H9 (cell line): ENCODE measurements around the gene HP1BP3. TPM values are rescaled to one million over a fixed set of nuclear protein-coding genes. Genes with fewer than 3 reads are reported as not detected.

Experiments used
- DNase-seq: peaks from one replicate; pipeline ENCODE4 v3.0.0-alpha.2; 2017
- H2AFZ ChIP-seq: one replicate; pipeline ENCODE4 v1.6.1; 2013; ENCODE audit warnings: mild to moderate bottlenecking, low read length, control low read depth, moderate library complexity
- H2AK5ac ChIP-seq: 2 replicates; pipeline ENCODE4 v1.6.1; 2013; ENCODE audit warnings: low read length, control low read depth, mixed read lengths; ENCODE audit not compliant: insufficient read length
- H2BK120ac ChIP-seq: one replicate; pipeline ENCODE4 v1.6.1; 2013; ENCODE audit warnings: low read depth, mild to moderate bottlenecking, low read length, control low read depth, inconsistent platforms; ENCODE audit not compliant: poor library complexity, severe bottlenecking
- H2BK12ac ChIP-seq: 2 replicates; pipeline ENCODE4 v1.6.1; 2013; ENCODE audit warnings: low read length, control low read depth, mixed read lengths, low read depth; ENCODE audit not compliant: insufficient read length
- H2BK15ac ChIP-seq: 2 replicates; pipeline ENCODE4 v1.6.1; 2013; ENCODE audit warnings: low read depth, low read length, control low read depth
- H2BK20ac ChIP-seq: one replicate; pipeline ENCODE4 v1.6.1; 2013; ENCODE audit warnings: low read depth, mild to moderate bottlenecking, low read length, control low read depth, inconsistent platforms; ENCODE audit not compliant: poor library complexity, severe bottlenecking
- H2BK5ac ChIP-seq: 2 replicates; pipeline ENCODE4 v1.6.1; 2013; ENCODE audit warnings: low read length, control low read depth, mixed read lengths; ENCODE audit not compliant: insufficient read length
- H3K14ac ChIP-seq: 2 replicates; pipeline ENCODE4 v1.6.1; 2013; ENCODE audit warnings: low read length, control low read depth; ENCODE audit not compliant: insufficient read depth
- H3K18ac ChIP-seq: 2 replicates; pipeline ENCODE4 v1.6.1; 2013; ENCODE audit warnings: low read depth, mild to moderate bottlenecking, mixed read lengths, low read length, control low read depth; ENCODE audit not compliant: insufficient read length
- H3K23ac ChIP-seq: 2 replicates; pipeline ENCODE4 v1.6.1; 2013; ENCODE audit warnings: low read length, control low read depth, mixed read lengths, low read depth; ENCODE audit not compliant: insufficient read length
- H3K23me2 ChIP-seq: 2 replicates; pipeline ENCODE4 v1.6.1; 2013; ENCODE audit warnings: low read depth, mild to moderate bottlenecking, mixed read lengths, low read length, control low read depth; ENCODE audit not compliant: insufficient read length, poor library complexity, severe bottlenecking
- H3K27ac ChIP-seq: 2 replicates; pipeline ENCODE4 v1.5.1; 2013; ENCODE audit warnings: low read length, control low read depth, mixed read lengths, low read depth; ENCODE audit not compliant: insufficient read length
- H3K27me3 ChIP-seq: 2 replicates; pipeline ENCODE4 v1.6.1; 2013; ENCODE audit warnings: low read length, control low read depth, inconsistent platforms; ENCODE audit not compliant: insufficient read depth
- H3K4ac ChIP-seq: 2 replicates; pipeline ENCODE4 v1.6.1; 2013; ENCODE audit warnings: low read depth, mild to moderate bottlenecking, control low read depth, inconsistent platforms, low read length, moderate library complexity
- H3K4me1 ChIP-seq: 2 replicates; pipeline ENCODE4 v1.6.1; 2013; ENCODE audit warnings: low read length, control low read depth, inconsistent platforms; ENCODE audit not compliant: insufficient read depth
- H3K4me2 ChIP-seq: 2 replicates; pipeline ENCODE4 v1.6.1; 2013; ENCODE audit warnings: low read length, control low read depth, mixed read lengths; ENCODE audit not compliant: insufficient read length, insufficient read depth
- H3K56ac ChIP-seq: 2 replicates; pipeline ENCODE4 v1.6.1; 2013; ENCODE audit warnings: low read depth, mild to moderate bottlenecking, mixed read lengths, low read length, control low read depth; ENCODE audit not compliant: insufficient read length
- H3K79me1 ChIP-seq: 2 replicates; pipeline ENCODE4 v1.6.1; 2013; ENCODE audit warnings: low read depth, mild to moderate bottlenecking, moderate library complexity, low read length, control low read depth, inconsistent platforms; ENCODE audit not compliant: insufficient read depth, poor library complexity, severe bottlenecking
- H3K79me2 ChIP-seq: 2 replicates; pipeline ENCODE4 v1.6.1; 2013; ENCODE audit warnings: low read length, control low read depth, inconsistent platforms; ENCODE audit not compliant: insufficient read depth
- H3K9ac ChIP-seq: 2 replicates; pipeline ENCODE4 v1.6.1; 2013; ENCODE audit warnings: low read length, control low read depth, mixed read lengths; ENCODE audit not compliant: insufficient read length; ENCODE audit errors: extremely low read depth
- H3K9me3 ChIP-seq: one replicate; pipeline ENCODE4 v1.6.1; 2013; ENCODE audit warnings: low read depth, low read length, inconsistent platforms; ENCODE audit not compliant: control insufficient read depth
- H3T11ph ChIP-seq: one replicate; pipeline ENCODE4 v1.6.1; 2013; ENCODE audit warnings: mild to moderate bottlenecking, low read length, control low read depth, inconsistent platforms
- H4K20me1 ChIP-seq: one replicate; pipeline ENCODE4 v1.6.1; 2013; ENCODE audit not compliant: control insufficient read depth, insufficient read length, insufficient read depth
- H4K5ac ChIP-seq: 2 replicates; pipeline ENCODE4 v1.6.1; 2013; ENCODE audit warnings: low read depth, mild to moderate bottlenecking, mixed read lengths, low read length, control low read depth; ENCODE audit not compliant: insufficient read length
- H4K8ac ChIP-seq: replicated peaks from 2 replicates; pipeline ENCODE4 v1.6.1; 2013; ENCODE audit warnings: low read length, control low read depth, mixed read lengths, low read depth; ENCODE audit not compliant: insufficient read length
- H4K91ac ChIP-seq: 2 replicates; pipeline ENCODE4 v1.6.1; 2013; ENCODE audit warnings: low read depth, mild to moderate bottlenecking, moderate library complexity, mixed read lengths, low read length, control low read depth; ENCODE audit not compliant: insufficient read length
- H3K27ac Mint-ChIP-seq, 3 experiments: 2 replicates in 2 of 3; 3 replicates in 1 of 3; pipeline ENCODE4 v1.8.0; 2020 to 2021; ENCODE audit warnings: mixed read lengths in 3 of 3, mild to moderate bottlenecking in 1 of 3, moderate library complexity in 1 of 3
- H3K27me3 Mint-ChIP-seq: 2 replicates; pipeline ENCODE4 v1.8.0; 2021; ENCODE audit warnings: low read depth, mild to moderate bottlenecking, moderate library complexity, mixed read lengths
- H3K36me3 Mint-ChIP-seq, 3 experiments: 2 replicates in 2 of 3; 3 replicates in 1 of 3; pipeline ENCODE4 v1.8.0; 2020 to 2021; ENCODE audit warnings: low read depth in 3 of 3, mixed read lengths in 3 of 3; ENCODE audit not compliant: insufficient read depth in 1 of 3
- H3K4me1 Mint-ChIP-seq, 2 experiments: 2 replicates each; pipeline ENCODE4 v1.8.0; 2020; ENCODE audit warnings: mixed read lengths in 2 of 2
- H3K4me3 Mint-ChIP-seq, 2 experiments: 2 replicates in 1 of 2; 3 replicates in 1 of 2; pipeline ENCODE4 v1.8.0; 2020 to 2021; ENCODE audit warnings: mild to moderate bottlenecking in 2 of 2, mixed read lengths in 2 of 2, moderate library complexity in 1 of 2
- H3K9me3 Mint-ChIP-seq, 2 experiments: 2 replicates in 1 of 2; 3 replicates in 1 of 2; pipeline ENCODE4 v1.8.0; 2020; ENCODE audit warnings: mild to moderate bottlenecking in 2 of 2, mixed read lengths in 2 of 2, moderate library complexity in 1 of 2
- WGBS: extraction: QIAGEN DNeasy Blood & Tissue Kit; methylation state at CpG from one replicate; pipeline ENCODE4 v1.1.7; 2013; ENCODE audit warnings: missing lambda C conversion rate, low lambda C conversion rate, mixed read lengths; ENCODE audit not compliant: insufficient read length; ENCODE audit errors: extremely low coverage; 5-methylcytosine and 5-hydroxymethylcytosine counted together
- total RNA-seq: library from RNA; stranded (reverse); gene quantifications from 2 replicates; pipeline ENCODE4 v1.2.1, GENCODE V29; 2021
- TF ChIP-seq, protein P1 (sequence below): fragments of 200-600 bp; sonication (generic); conservative IDR thresholded peaks from 3 replicates; pipeline ENCODE4 v1.8.0; 2021; ENCODE audit warnings: antibody characterized with exemption, mild to moderate bottlenecking

Gene HP1BP3
- total RNA-seq, 1 experiment from 2014 or later, result 127 TPM

DNA sequence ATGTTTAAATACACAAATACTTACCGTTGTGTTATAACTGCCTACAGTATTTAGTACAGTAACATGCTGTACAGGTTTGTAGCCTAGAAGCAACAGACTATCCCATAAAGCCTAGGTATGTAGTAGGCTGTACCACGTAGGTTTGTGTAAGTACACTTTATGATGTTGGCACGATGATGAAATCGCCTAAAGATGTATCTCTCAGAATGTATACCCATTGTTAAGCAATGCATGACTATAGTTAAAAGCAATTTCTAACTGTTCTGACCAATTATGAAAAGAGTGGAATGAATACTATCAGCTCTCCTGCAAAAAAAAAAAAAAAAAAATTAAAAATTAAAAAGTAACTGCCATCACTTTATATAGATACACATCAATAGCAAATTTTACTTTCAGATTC is 11.4 kb downstream of the HP1BP3 start:
- Mint-ChIP-seq H3K4me1 (0 out of 4 replicates have a peak, but pooled peaks cover 0 to 2% of the 10 kb centered on the region in 2 experiments), H3K9me3 (no peaks in the 10 kb centered on the region), H3K27ac (no peak overlapping the region), H3K36me3 (peaks cover 27 to 84% (median 75%) of the 10 kb centered on the region in 3 experiments; a peak in 6 of 7 replicates), H3K4me3 (no peak overlapping the region), H3K27me3 (no peaks in the 10 kb centered on the region)
- Histone ChIP-seq H2AK5ac (no peak overlapping the region), H3K27ac (no peak overlapping the region), H4K5ac (no peak overlapping the region), H3K56ac (no peak overlapping the region), H3K4me1 (no peaks in the 10 kb centered on the region), H3K4me2 (no peak overlapping the region), H3K79me1 (peaks cover 6% of the 10 kb centered on the region), H3K9ac (no peak overlapping the region), H2BK15ac (no peak overlapping the region), H2BK20ac (no peak overlapping the region), H4K20me1 (no peaks in the 10 kb centered on the region), H3T11ph (no peak overlapping the region), H3K23ac (no peak overlapping the region), H3K23me2 (no peaks in the 10 kb centered on the region), H2BK5ac (no peak overlapping the region), H3K14ac (no peak overlapping the region), H4K8ac (no peak overlapping the region), H3K79me2 (peaks cover 4% of the 10 kb centered on the region; the same call in 1 of the 2 replicates), H3K9me3 (no peaks in the 10 kb centered on the region), H3K18ac (no peak overlapping the region), H2BK12ac (no peak overlapping the region), H3K27me3 (no peaks in the 10 kb centered on the region), H2BK120ac (no peak overlapping the region), H3K4ac (no peak overlapping the region), H4K91ac (no peak overlapping the region), H2AFZ (no peak overlapping the region)
- WGBS, result no CpG with 5 or more reads among the region's 4 CpGs
- TF ChIP-seq, protein P1, sequence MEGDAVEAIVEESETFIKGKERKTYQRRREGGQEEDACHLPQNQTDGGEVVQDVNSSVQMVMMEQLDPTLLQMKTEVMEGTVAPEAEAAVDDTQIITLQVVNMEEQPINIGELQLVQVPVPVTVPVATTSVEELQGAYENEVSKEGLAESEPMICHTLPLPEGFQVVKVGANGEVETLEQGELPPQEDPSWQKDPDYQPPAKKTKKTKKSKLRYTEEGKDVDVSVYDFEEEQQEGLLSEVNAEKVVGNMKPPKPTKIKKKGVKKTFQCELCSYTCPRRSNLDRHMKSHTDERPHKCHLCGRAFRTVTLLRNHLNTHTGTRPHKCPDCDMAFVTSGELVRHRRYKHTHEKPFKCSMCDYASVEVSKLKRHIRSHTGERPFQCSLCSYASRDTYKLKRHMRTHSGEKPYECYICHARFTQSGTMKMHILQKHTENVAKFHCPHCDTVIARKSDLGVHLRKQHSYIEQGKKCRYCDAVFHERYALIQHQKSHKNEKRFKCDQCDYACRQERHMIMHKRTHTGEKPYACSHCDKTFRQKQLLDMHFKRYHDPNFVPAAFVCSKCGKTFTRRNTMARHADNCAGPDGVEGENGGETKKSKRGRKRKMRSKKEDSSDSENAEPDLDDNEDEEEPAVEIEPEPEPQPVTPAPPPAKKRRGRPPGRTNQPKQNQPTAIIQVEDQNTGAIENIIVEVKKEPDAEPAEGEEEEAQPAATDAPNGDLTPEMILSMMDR, result no peak
- DNase-seq, result no peak
